ENCODE results near the gene WDR17.

WDR17 gene

GRCh38 chr4:176099314-176099713 is 33.7 kb downstream of the WDR17 start:
- DNase-seq, result no peak

GRCh38 chr4:176102414-176103063 is 36.9 kb downstream of the WDR17 start:
- DNase-seq, result no peak

- no peak for DNase-seq
These were observed 42.1 kb downstream of the WDR17 start for GRCh38 chr4:176107695-176108094.

- peak in 2 of 14 donors; percentile 1 to 14 for DNase-seq
These were observed 58.2 kb downstream of the WDR17 start for GRCh38 chr4:176123710-176124407.

- DNase-seq, result no peak
These were observed 59.4 kb downstream of the WDR17 start for GRCh38 chr4:176125063-176125462.

- DNase-seq, result no peak
These were observed 69.0 kb downstream of the WDR17 start for GRCh38 chr4:176134670-176135069.

- DNase-seq, result no peak
These were observed 72.0 kb downstream of the WDR17 start for GRCh38 chr4:176137631-176138030.

GRCh38 chr4:176139518-176139917 is 73.9 kb downstream of the WDR17 start:
- no peak for DNase-seq

GRCh38 chr4:176142253-176142652 is 76.6 kb downstream of the WDR17 start:
- no peak for DNase-seq

- DNase-seq, result no peak
These were observed 84.2 kb downstream of the WDR17 start for GRCh38 chr4:176149680-176150355.

- no peak for DNase-seq
These were observed 84.7 kb downstream of the WDR17 start for GRCh38 chr4:176150356-176150682.

- DNase-seq, result no peak
These were observed 85.1 kb downstream of the WDR17 start for GRCh38 chr4:176150704-176151103.

- DNase-seq, result no peak
These were observed 87.5 kb downstream of the WDR17 start for GRCh38 chr4:176153124-176153523.

GRCh38 chr4:176156656-176157055 is 91.0 kb downstream of the WDR17 start:
- DNase-seq, result no peak

GRCh38 chr4:176163041-176163440 is 97.4 kb downstream of the WDR17 start:
- no peak for DNase-seq

GRCh38 chr4:176185051-176185450 is 119.4 kb downstream of the WDR17 start:
- DNase-seq, result no peak

GRCh38 chr4:176186067-176186466 is 120.4 kb downstream of the WDR17 start:
- no peak for DNase-seq

GRCh38 chr4:176186671-176187395 is 121.2 kb downstream of the WDR17 start:
- no peak for DNase-seq

- no peak for DNase-seq
These were observed 122.0 kb downstream of the WDR17 start for GRCh38 chr4:176187624-176188023.

- no peak for DNase-seq
These were observed 123.0 kb downstream of the WDR17 start for GRCh38 chr4:176188654-176189053.

- no peak for DNase-seq
These were observed 124.5 kb downstream of the WDR17 start for GRCh38 chr4:176189891-176190795.

- peak in 1 of 14 donors; percentile 2 for DNase-seq
These were observed 126.3 kb downstream of the WDR17 start for GRCh38 chr4:176191974-176192373.

All from C1 segment of cervical spinal cord (tissue), 14 donors.